GM23338 (cell line): ENCODE results near the gene BACE2.
"Not testable (repeated sequence)": the region's sequence is repeated elsewhere in the genome, so short reads cannot be mapped to it uniquely, and the experiment has no call there.

Experiments used
- EZH2 ChIP-seq: fragments of 200-600 bp; sonication (generic); IDR thresholded peaks from one replicate; pipeline ENCODE4 v1.8.0; 2017; ENCODE audit warnings: antibody characterized with exemption, mild to moderate bottlenecking, low read depth; ENCODE audit not compliant: unreplicated experiment
- EZH2phosphoT487 ChIP-seq: fragments of 200-600 bp; sonication (generic); IDR thresholded peaks from one replicate; pipeline ENCODE4 v1.8.1; 2018; ENCODE audit warnings: antibody characterized with exemption; ENCODE audit not compliant: unreplicated experiment
- POLR2AphosphoS5 ChIP-seq: IDR thresholded peaks from 2 replicates; pipeline ENCODE4 v1.6.1; 2016; ENCODE audit warnings: antibody characterized with exemption, low read depth
- STAT1 ChIP-seq: IDR thresholded peaks from one replicate; pipeline ENCODE4 v1.6.1; 2016; ENCODE audit warnings: antibody characterized with exemption; ENCODE audit not compliant: unreplicated experiment
- ZNF331 ChIP-seq: fragments of 250-450 bp; sonication (Bioruptor Pico); IDR thresholded peaks from 2 replicates; pipeline ENCODE4 v1.5.0; 2020; ENCODE audit warnings: low read depth, mild to moderate bottlenecking, moderate library complexity
- TF ChIP-seq, protein P1 (sequence below), 2 experiments: fragments of 200-600 bp in 1 of 2; sonication (generic) in 1 of 2; conservative IDR thresholded peaks; 2 replicates each; pipeline versions ENCODE4 v1.5.1 to v1.6.1; 2016 to 2017; ENCODE audit warnings: antibody characterized with exemption in 2 of 2, low read depth in 2 of 2, mild to moderate bottlenecking in 2 of 2, moderate library complexity in 1 of 2

DNA sequence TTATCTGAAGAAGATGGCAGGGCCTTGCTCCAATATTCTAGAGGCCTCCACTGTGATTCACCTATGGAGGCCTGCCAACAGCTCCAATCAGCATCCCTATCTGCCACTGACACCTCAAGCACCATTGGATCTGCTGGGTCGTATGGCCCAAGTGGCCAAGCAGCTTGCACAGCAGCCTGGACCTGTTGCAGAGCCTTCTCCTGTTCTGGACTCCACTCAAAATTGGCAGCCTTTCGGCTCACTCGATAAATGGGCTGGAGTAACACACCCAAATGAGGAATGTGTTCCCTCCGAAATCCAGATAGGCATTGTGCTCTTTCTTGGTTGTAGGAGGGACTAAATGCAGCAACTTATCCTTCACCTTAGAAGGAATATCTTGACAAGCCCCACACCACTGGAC, 24.6 kb downstream of the BACE2 start:
- TF ChIP-seq, protein P1, sequence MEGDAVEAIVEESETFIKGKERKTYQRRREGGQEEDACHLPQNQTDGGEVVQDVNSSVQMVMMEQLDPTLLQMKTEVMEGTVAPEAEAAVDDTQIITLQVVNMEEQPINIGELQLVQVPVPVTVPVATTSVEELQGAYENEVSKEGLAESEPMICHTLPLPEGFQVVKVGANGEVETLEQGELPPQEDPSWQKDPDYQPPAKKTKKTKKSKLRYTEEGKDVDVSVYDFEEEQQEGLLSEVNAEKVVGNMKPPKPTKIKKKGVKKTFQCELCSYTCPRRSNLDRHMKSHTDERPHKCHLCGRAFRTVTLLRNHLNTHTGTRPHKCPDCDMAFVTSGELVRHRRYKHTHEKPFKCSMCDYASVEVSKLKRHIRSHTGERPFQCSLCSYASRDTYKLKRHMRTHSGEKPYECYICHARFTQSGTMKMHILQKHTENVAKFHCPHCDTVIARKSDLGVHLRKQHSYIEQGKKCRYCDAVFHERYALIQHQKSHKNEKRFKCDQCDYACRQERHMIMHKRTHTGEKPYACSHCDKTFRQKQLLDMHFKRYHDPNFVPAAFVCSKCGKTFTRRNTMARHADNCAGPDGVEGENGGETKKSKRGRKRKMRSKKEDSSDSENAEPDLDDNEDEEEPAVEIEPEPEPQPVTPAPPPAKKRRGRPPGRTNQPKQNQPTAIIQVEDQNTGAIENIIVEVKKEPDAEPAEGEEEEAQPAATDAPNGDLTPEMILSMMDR (conservative IDR thresholded peaks at IDR 0.05; ENCODE audit: low read depth in 2 of 2), result not testable (repeated sequence)
- TF ChIP-seq EZH2; EZH2phosphoT487; POLR2AphosphoS5; ZNF331 (CRISPR knock-in tag); STAT1: not testable (repeated sequence)
